ENCODE data around the gene MTG2.

Gene MTG2

DNA sequence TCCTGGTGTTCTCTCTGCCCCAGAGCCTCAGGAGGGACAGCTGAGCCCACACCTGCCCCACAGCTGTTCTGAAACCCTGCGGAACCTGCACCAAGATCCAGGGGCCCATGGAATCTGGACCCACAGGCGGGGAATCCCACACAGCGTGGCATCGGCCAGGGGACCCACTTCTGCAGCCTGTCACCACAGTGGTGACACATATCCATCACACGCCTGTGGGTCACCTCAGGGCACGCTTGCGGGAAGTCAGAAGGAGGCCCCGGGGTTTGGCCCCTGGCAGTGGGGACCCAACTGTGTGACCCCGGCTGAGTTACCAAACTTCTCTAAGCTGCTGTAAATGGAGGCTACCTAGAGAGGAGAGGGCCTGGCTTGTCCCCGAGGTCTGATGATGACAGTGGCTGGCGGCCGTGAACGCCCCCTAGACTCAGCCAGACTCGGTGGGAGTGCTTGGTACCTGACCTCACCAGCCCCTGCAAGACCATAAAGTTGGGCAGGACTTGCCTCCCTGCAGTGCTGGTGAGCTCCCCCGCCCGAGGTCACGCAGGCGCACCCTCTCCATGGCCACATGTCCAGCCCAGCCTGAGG lies 39.5 kb downstream of the MTG2 start (continued):
- TF ChIP-seq TOX (CRISPR knock-in tag; IDR thresholded peaks at IDR 0.05; ENCODE audit: borderline replicate concordance) = no peak
- no peak for TF ChIP-seq ZFP30 (CRISPR knock-in tag; IDR thresholded peaks at IDR 0.05)
- TF ChIP-seq, protein P1, sequence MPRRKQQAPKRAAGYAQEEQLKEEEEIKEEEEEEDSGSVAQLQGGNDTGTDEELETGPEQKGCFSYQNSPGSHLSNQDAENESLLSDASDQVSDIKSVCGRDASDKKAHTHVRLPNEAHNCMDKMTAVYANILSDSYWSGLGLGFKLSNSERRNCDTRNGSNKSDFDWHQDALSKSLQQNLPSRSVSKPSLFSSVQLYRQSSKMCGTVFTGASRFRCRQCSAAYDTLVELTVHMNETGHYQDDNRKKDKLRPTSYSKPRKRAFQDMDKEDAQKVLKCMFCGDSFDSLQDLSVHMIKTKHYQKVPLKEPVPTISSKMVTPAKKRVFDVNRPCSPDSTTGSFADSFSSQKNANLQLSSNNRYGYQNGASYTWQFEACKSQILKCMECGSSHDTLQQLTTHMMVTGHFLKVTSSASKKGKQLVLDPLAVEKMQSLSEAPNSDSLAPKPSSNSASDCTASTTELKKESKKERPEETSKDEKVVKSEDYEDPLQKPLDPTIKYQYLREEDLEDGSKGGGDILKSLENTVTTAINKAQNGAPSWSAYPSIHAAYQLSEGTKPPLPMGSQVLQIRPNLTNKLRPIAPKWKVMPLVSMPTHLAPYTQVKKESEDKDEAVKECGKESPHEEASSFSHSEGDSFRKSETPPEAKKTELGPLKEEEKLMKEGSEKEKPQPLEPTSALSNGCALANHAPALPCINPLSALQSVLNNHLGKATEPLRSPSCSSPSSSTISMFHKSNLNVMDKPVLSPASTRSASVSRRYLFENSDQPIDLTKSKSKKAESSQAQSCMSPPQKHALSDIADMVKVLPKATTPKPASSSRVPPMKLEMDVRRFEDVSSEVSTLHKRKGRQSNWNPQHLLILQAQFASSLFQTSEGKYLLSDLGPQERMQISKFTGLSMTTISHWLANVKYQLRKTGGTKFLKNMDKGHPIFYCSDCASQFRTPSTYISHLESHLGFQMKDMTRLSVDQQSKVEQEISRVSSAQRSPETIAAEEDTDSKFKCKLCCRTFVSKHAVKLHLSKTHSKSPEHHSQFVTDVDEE (CRISPR knock-in tag; IDR thresholded peaks at IDR 0.05) = no peak

DNA sequence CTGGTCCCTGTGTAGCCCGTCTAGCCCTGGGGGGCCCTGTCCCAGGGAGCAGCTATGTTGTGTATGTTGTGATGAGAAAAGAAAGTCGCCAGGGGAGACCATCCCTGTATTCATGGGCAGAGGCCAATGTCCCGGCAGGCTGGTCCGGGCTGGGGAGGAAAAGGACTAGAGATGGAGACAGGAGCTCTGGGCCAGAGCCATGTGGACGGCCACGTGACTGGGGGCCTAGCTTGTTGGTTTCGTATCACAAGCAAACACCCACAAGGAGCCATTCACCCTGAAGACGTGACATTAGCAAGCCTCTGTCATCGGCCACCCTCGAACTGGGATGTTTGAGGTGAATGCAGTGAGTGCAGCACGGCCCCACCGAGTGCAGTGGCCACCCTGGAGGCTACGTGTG lies 40.1 kb downstream of the MTG2 start:
- ATAC-seq = no peak
- no peak for TF ChIP-seq SNAI2 (CRISPR knock-in tag; IDR thresholded peaks at IDR 0.05)
- TF ChIP-seq ARNTL (CRISPR knock-in tag; IDR thresholded peaks at IDR 0.05; ENCODE audit: borderline replicate concordance, low read depth) = no peak
- TF ChIP-seq TOX (CRISPR knock-in tag; IDR thresholded peaks at IDR 0.05; ENCODE audit: borderline replicate concordance) = no peak
- no peak for TF ChIP-seq ZNF70 (CRISPR knock-in tag; IDR thresholded peaks at IDR 0.05)
- no peak for TF ChIP-seq GLIS3 (CRISPR knock-in tag; IDR thresholded peaks at IDR 0.05)
- no peak for TF ChIP-seq ZFP30 (CRISPR knock-in tag; IDR thresholded peaks at IDR 0.05)
- TF ChIP-seq ISL1 (CRISPR knock-in tag; IDR thresholded peaks at IDR 0.05) = no peak
- no peak for TF ChIP-seq PPARA (CRISPR knock-in tag; IDR thresholded peaks at IDR 0.05; ENCODE audit: borderline replicate concordance)
- TF ChIP-seq ZNF565 (CRISPR knock-in tag; conservative IDR thresholded peaks at IDR 0.05; ENCODE audit: low read depth) = no peak

DNA sequence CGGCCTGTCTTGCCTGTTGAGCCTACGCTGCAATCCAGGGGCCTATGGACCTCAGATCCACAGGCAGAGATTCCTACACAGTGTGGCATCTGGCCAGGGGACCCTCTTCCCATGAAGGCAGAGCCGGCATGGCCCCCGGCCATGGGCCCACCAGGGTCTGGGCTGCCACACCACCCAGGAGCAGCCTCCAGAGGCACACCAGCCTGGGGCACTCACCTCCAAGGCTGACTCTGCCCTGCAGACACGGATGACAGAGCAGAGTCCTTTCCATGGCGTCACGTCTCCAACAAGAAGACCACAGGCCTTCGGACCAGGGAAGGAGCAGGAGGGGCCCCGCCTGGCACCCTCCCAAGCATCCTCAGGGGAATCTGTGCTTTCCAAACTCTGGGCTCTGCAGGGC lies 40.7 kb downstream of the MTG2 start:
- no peak for ATAC-seq
- TF ChIP-seq, protein P2, sequence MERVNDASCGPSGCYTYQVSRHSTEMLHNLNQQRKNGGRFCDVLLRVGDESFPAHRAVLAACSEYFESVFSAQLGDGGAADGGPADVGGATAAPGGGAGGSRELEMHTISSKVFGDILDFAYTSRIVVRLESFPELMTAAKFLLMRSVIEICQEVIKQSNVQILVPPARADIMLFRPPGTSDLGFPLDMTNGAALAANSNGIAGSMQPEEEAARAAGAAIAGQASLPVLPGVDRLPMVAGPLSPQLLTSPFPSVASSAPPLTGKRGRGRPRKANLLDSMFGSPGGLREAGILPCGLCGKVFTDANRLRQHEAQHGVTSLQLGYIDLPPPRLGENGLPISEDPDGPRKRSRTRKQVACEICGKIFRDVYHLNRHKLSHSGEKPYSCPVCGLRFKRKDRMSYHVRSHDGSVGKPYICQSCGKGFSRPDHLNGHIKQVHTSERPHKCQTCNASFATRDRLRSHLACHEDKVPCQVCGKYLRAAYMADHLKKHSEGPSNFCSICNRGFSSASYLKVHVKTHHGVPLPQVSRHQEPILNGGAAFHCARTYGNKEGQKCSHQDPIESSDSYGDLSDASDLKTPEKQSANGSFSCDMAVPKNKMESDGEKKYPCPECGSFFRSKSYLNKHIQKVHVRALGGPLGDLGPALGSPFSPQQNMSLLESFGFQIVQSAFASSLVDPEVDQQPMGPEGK (CRISPR knock-in tag; IDR thresholded peaks at IDR 0.05; ENCODE audit: borderline replicate concordance) = no peak
- TF ChIP-seq PPARA (CRISPR knock-in tag; IDR thresholded peaks at IDR 0.05; ENCODE audit: borderline replicate concordance) (no peak), OSR1 (CRISPR knock-in tag; IDR thresholded peaks at IDR 0.05) (no peak), ZNF70 (CRISPR knock-in tag; IDR thresholded peaks at IDR 0.05) (no peak), ARNTL (CRISPR knock-in tag; IDR thresholded peaks at IDR 0.05; ENCODE audit: borderline replicate concordance, low read depth) (no peak), ZC3H10 (CRISPR knock-in tag; IDR thresholded peaks at IDR 0.05) (no peak), GLIS3 (CRISPR knock-in tag; IDR thresholded peaks at IDR 0.05) (no peak), ESRRG (CRISPR knock-in tag; IDR thresholded peaks at IDR 0.05) (no peak), ZFP30 (CRISPR knock-in tag; IDR thresholded peaks at IDR 0.05) (no peak), TOX (CRISPR knock-in tag; IDR thresholded peaks at IDR 0.05; ENCODE audit: borderline replicate concordance) (no peak), ZNF565 (CRISPR knock-in tag; conservative IDR thresholded peaks at IDR 0.05; ENCODE audit: low read depth) (no peak), TCF4 (CRISPR knock-in tag; IDR thresholded peaks at IDR 0.05; ENCODE audit: borderline replicate concordance) (no peak), RARB (CRISPR knock-in tag; IDR thresholded peaks at IDR 0.05) (no peak), BACH2 (CRISPR knock-in tag; IDR thresholded peaks at IDR 0.05; ENCODE audit: borderline replicate concordance) (no peak), ISL1 (CRISPR knock-in tag; IDR thresholded peaks at IDR 0.05) (no peak)
- TF ChIP-seq, protein P1 (CRISPR knock-in tag; IDR thresholded peaks at IDR 0.05) = no peak
- TF ChIP-seq, protein P3, sequence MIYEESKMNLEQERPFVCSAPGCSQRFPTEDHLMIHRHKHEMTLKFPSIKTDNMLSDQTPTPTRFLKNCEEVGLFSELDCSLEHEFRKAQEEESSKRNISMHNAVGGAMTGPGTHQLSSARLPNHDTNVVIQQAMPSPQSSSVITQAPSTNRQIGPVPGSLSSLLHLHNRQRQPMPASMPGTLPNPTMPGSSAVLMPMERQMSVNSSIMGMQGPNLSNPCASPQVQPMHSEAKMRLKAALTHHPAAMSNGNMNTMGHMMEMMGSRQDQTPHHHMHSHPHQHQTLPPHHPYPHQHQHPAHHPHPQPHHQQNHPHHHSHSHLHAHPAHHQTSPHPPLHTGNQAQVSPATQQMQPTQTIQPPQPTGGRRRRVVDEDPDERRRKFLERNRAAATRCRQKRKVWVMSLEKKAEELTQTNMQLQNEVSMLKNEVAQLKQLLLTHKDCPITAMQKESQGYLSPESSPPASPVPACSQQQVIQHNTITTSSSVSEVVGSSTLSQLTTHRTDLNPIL (CRISPR knock-in tag; IDR thresholded peaks at IDR 0.05; ENCODE audit: low read depth) = no peak
- TF ChIP-seq, protein P4, sequence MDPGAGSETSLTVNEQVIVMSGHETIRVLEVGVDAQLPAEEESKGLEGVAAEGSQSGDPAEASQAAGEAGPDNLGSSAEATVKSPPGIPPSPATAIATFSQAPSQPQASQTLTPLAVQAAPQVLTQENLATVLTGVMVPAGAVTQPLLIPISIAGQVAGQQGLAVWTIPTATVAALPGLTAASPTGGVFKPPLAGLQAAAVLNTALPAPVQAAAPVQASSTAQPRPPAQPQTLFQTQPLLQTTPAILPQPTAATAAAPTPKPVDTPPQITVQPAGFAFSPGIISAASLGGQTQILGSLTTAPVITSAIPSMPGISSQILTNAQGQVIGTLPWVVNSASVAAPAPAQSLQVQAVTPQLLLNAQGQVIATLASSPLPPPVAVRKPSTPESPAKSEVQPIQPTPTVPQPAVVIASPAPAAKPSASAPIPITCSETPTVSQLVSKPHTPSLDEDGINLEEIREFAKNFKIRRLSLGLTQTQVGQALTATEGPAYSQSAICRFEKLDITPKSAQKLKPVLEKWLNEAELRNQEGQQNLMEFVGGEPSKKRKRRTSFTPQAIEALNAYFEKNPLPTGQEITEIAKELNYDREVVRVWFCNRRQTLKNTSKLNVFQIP (CRISPR knock-in tag; IDR thresholded peaks at IDR 0.05; ENCODE audit: borderline replicate concordance, low read depth) = no peak
- TF ChIP-seq, protein P5, sequence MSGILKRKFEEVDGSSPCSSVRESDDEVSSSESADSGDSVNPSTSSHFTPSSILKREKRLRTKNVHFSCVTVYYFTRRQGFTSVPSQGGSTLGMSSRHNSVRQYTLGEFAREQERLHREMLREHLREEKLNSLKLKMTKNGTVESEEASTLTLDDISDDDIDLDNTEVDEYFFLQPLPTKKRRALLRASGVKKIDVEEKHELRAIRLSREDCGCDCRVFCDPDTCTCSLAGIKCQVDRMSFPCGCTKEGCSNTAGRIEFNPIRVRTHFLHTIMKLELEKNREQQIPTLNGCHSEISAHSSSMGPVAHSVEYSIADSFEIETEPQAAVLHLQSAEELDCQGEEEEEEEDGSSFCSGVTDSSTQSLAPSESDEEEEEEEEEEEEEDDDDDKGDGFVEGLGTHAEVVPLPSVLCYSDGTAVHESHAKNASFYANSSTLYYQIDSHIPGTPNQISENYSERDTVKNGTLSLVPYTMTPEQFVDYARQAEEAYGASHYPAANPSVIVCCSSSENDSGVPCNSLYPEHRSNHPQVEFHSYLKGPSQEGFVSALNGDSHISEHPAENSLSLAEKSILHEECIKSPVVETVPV (CRISPR knock-in tag; IDR thresholded peaks at IDR 0.05) = no peak
